Panc1 (cell line): ENCODE data around the gene ETNK2. TPM values are rescaled to one million over a fixed set of nuclear protein-coding genes. Genes with fewer than 3 reads are reported as not detected.

Source experiments
- ATAC-seq: fragments of 200-7000 bp; cut with Tn5 transposase; 2 replicates; pipeline ENCODE4 v1.9.1; 2020; ENCODE audit warnings: mild to moderate bottlenecking, moderate library complexity
- BruUV-seq: library from RNA; stranded (reverse); fragments of 400-500 nt; replicated peaks from 2 replicates; lab custom pipeline; 2021; lab: Mats Ljungman, UMichigan
- CTCF ChIA-PET: fragments of 300-600 bp; sonication (Branson Sonifier 250); formaldehyde crosslinking; loops from one replicate; lab custom pipeline; 2022; ENCODE audit warnings: antibody characterized with exemption; lab: Charles Lee
- POLR2A ChIA-PET: fragments of 300-600 bp; sonication (Branson Sonifier 250); formaldehyde crosslinking; loops from one replicate; lab custom pipeline; 2022; ENCODE audit warnings: antibody characterized with exemption; lab: Charles Lee
- DNase-seq: peaks from one replicate; pipeline ENCODE4 v3.0.0-alpha.2; 2010; ENCODE audit warnings: low read depth, low spot score
- H3K27ac ChIP-seq: 2 replicates; pipeline ENCODE4 v1.5.1; 2011; ENCODE audit warnings: mild to moderate bottlenecking, low read length, inconsistent platforms
- H3K27me3 ChIP-seq: fragments of 200-500 bp; sonication (Bioruptor generic); 2 replicates; pipeline ENCODE4 v1.6.0; 2014; ENCODE audit warnings: low read length, inconsistent platforms; ENCODE audit not compliant: control insufficient read depth, insufficient read depth
- H3K36me3 ChIP-seq: fragments of 200-500 bp; sonication (Bioruptor generic); 2 replicates; pipeline ENCODE4 v1.5.1; 2014; ENCODE audit warnings: inconsistent platforms, mild to moderate bottlenecking, low read length, moderate library complexity; ENCODE audit not compliant: control insufficient read depth, insufficient read depth
- H3K4me1 ChIP-seq: 2 replicates; pipeline ENCODE4 v1.5.1; 2011; ENCODE audit warnings: inconsistent platforms, mild to moderate bottlenecking, low read length, moderate library complexity; ENCODE audit not compliant: control insufficient read depth, insufficient read depth
- H3K4me3 ChIP-seq, 2 experiments: 2 replicates each; pipeline ENCODE4 v1.5.1; 2011 to 2012; ENCODE audit warnings: low read depth in 2 of 2, low read length in 2 of 2, mild to moderate bottlenecking in 2 of 2, inconsistent platforms in 1 of 2, moderate library complexity in 1 of 2
- H3K9me3 ChIP-seq: fragments of 200-500 bp; sonication (Bioruptor generic); 2 replicates; pipeline ENCODE4 v1.5.1; 2014; ENCODE audit warnings: low read depth, mild to moderate bottlenecking, inconsistent platforms, low read length, moderate library complexity; ENCODE audit not compliant: control insufficient read depth, insufficient read depth
- CTCF ChIP-seq: fragments of 450-650 bp; IDR thresholded peaks from 2 replicates; pipeline ENCODE4 v1.5.1; 2017; ENCODE audit warnings: mild to moderate bottlenecking
- POLR2AphosphoS5 ChIP-seq: IDR thresholded peaks from 2 replicates; pipeline ENCODE4 v1.6.1; 2012; ENCODE audit warnings: mild to moderate bottlenecking, low read depth, low read length, moderate library complexity
- REST ChIP-seq, 2 experiments: IDR thresholded peaks; 2 replicates each; pipeline ENCODE4 v1.6.1; 2011 to 2012; ENCODE audit warnings: low read depth in 2 of 2, control low read depth in 1 of 2, low read length in 1 of 2, mild to moderate bottlenecking in 1 of 2, moderate library complexity in 1 of 2; ENCODE audit not compliant: insufficient read depth in 1 of 2
- SIN3A ChIP-seq: IDR thresholded peaks from 2 replicates; pipeline ENCODE4 v1.6.1; 2012; ENCODE audit warnings: low read depth, mild to moderate bottlenecking, low read length, moderate library complexity, borderline replicate concordance; ENCODE audit not compliant: insufficient read depth
- TCF7L2 ChIP-seq: IDR thresholded peaks from 2 replicates; pipeline ENCODE4 v1.6.1; 2011; ENCODE audit warnings: mild to moderate bottlenecking, low read depth, low read length, inconsistent platforms
- in situ Hi-C: cut with HindIII; loops from 2 replicates; pipeline ENCODE4 v1.10.0; 2016; ENCODE audit warnings: low sequenced_read_pairs, low pct_unique_long_range_greater_than_20kb
- intact Hi-C: fragments of 100-400 bp; cut with micrococcal nuclease; formaldehyde crosslinking; loops from one replicate; pipeline ENCODE4 v1.10.0; 2022; ENCODE audit not compliant: unreplicated experiment
- total RNA-seq: library from RNA; stranded (reverse); gene quantifications from one replicate; pipeline ENCODE4 v1.2.1, GENCODE V29; 2021; ENCODE audit not compliant: unreplicated experiment

Gene ETNK2
- total RNA-seq, 1 experiment from 2014 or later, result 6.7 TPM

DNA sequence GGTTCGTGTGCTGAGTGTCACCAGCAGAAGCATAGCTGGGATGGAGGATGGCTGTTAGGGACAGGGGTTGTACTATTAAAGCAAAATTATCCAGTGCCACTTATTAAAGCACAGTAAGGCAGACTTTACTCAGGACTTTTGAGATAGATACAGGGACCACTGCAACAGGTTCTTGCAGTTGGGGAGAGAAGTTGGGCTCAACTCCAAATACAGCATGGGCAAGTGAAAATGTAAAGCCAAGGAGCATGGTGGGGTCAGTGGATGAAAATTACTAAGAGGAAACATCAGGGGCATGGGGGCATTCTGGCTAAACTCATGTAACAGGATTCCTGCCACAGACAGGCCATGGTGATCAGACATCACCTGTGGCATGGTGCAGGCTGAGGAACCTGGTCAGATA is 29.3 kb upstream of the ETNK2 start:
- H3K4me3 ChIP-seq, result no peak overlapping the region
- ATAC-seq (no peak), DNase-seq (no peak)
- H3K4me1 ChIP-seq, result no peaks in the 10 kb centered on the region
- H3K27ac ChIP-seq, result no peak overlapping the region
- ChIA-PET POLR2A (no interaction called here), CTCF (no interaction called here)
- TF ChIP-seq SIN3A (no peak), REST (IDR thresholded peaks at IDR 0.05; ENCODE audit: insufficient read depth in 1 of 2, low read depth in 2 of 2, low read length in 1 of 2) (no peak), CTCF (no peak), TCF7L2 (no peak), POLR2AphosphoS5 (no peak)
- no peaks in the 10 kb centered on the region for H3K9me3 ChIP-seq
- no TSS peak for BruUV-seq
- H3K36me3 ChIP-seq, result no peaks in the 10 kb centered on the region
- in situ Hi-C loops, result no loop called here
- H3K27me3 ChIP-seq, result peaks cover 4% of the 10 kb centered on the region; the same call in 1 of the 2 replicates
- intact Hi-C loops, result no loop called here

GRCh38 chr1:204180133-204180532 is 28.3 kb upstream of the ETNK2 start:
- Histone ChIP-seq H3K27ac (no peak overlapping the region), H3K4me1 (no peaks in the 10 kb centered on the region), H3K36me3 (no peaks in the 10 kb centered on the region), H3K9me3 (no peaks in the 10 kb centered on the region), H3K4me3 (no peak overlapping the region), H3K27me3 (peaks cover 9% of the 10 kb centered on the region; the same call in 1 of the 2 replicates)
- BruUV-seq, result no TSS peak
- ChIA-PET POLR2A (no interaction called here), CTCF (no interaction called here)
- in situ Hi-C loops, result no loop called here
- intact Hi-C loops, result no loop called here
- DNase-seq, result no peak
- TF ChIP-seq CTCF (no peak), TCF7L2 (no peak), SIN3A (no peak), POLR2AphosphoS5 (no peak)
- no peak for ATAC-seq
